ENCODE results near the gene GALE.

GALE gene

GRCh38 chr1:23825762-23826522, 25.4 kb upstream of the GALE start:
- H3K36me3 ChIP-seq (ENCODE audit: insufficient read depth, low read length): no peaks in the 10 kb centered on the region
- peak overlapping the region; percentile 99 for H3K4me3 ChIP-seq (ENCODE audit: low read length, poor library complexity, severe bottlenecking)
- peaks cover 26% of the 10 kb centered on the region for H3K4me1 ChIP-seq (ENCODE audit: insufficient read depth, low read length, poor library complexity, severe bottlenecking)
- H3F3A ChIP-seq (ENCODE audit: low read depth): no peaks in the 10 kb centered on the region
- no peak for TF ChIP-seq CTCF (conservative IDR thresholded peaks at IDR 0.05; ENCODE audit: low read length)
- no peak for TF ChIP-seq EZH2phosphoT487 (IDR thresholded peaks at IDR 0.05; ENCODE audit: borderline replicate concordance)
- peak overlapping the region; percentile 86 for H2AFZ ChIP-seq (ENCODE audit: low read length)
- H3K79me2 ChIP-seq (ENCODE audit: insufficient read depth, low read length): peaks cover 18% of the 10 kb centered on the region
- H3K4me2 ChIP-seq (ENCODE audit: low read depth, low read length, poor library complexity, severe bottlenecking): peak overlapping the region; percentile 95
- H3K9ac ChIP-seq (ENCODE audit: low read depth, low read length, poor library complexity, severe bottlenecking): peak overlapping the region; percentile 94
- H3K9me2 ChIP-seq (replicated peaks; ENCODE audit: low read depth, low read length): no peaks in the 10 kb centered on the region
- no peaks in the 10 kb centered on the region for H3K27me3 ChIP-seq (ENCODE audit: insufficient read depth, low read length, poor library complexity, severe bottlenecking)
- no peaks in the 10 kb centered on the region for H3K9me3 ChIP-seq (ENCODE audit: insufficient read depth, low read depth, low read length)
- peaks cover 3% of the 10 kb centered on the region for H4K20me1 ChIP-seq (ENCODE audit: insufficient read depth, low read length, poor library complexity, severe bottlenecking)

DNA sequence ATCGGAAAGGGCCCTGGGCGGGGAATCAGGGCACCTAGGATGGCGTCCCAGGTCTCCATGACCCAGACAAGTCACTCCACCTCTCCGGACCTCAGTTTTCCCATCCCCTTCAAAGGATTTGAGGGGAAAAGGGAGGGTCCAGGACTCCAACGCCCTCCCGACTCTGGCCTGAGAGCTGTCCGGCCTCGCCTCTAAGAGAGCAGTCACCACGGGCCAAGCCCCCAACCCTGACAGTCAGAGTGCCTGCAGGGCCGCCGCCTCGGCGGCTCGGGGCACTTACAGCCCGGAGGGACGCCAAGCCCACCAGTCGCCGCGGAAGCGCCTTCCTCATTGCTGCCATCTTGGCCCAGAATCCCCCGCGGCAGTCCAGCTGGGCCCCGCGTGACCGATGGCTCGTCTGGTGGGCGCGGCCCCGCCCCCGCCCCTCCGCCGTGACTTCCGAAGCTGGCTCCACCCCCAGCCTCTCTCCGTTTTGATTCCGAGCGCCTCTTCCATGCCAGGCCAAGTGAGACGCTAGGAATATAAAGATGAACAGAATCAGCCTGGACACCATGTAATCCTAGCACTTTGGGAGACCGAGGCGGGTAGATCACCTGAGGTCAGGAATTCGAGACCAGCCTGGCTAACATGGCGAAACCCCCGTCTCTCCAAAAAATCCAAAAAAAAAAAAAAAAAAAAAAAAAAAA, 24.7 kb upstream of the GALE start, which contains the start of gene HMGCL:
Gene HMGCL (minus strand): TSS at position 354 of the 686 bp plus-strand sequence. CDS start 14 bp downstream, at position 340.
- H3K79me2 ChIP-seq (ENCODE audit: insufficient read depth, low read length): peaks cover 18% of the 10 kb centered on the region
- H3K9me3 ChIP-seq (ENCODE audit: insufficient read depth, low read depth, low read length): no peaks in the 10 kb centered on the region
- H3K27me3 ChIP-seq (ENCODE audit: insufficient read depth, low read length, poor library complexity, severe bottlenecking): no peaks in the 10 kb centered on the region
- no peaks in the 10 kb centered on the region for H3F3A ChIP-seq (ENCODE audit: low read depth)
- no peaks in the 10 kb centered on the region for H3K36me3 ChIP-seq (ENCODE audit: insufficient read depth, low read length)
- peak within 1 kb of the TSS; percentile 86 for H2AFZ ChIP-seq (ENCODE audit: low read length)
- TF ChIP-seq EZH2phosphoT487 (IDR thresholded peaks at IDR 0.05; ENCODE audit: borderline replicate concordance): no peak
- TF ChIP-seq CTCF (conservative IDR thresholded peaks at IDR 0.05; ENCODE audit: low read length): no peak
- H3K9me2 ChIP-seq (replicated peaks; ENCODE audit: low read depth, low read length): no peaks in the 10 kb centered on the region
- peak within 1 kb of the TSS; percentile 99 for H3K4me3 ChIP-seq (ENCODE audit: low read length, poor library complexity, severe bottlenecking)
- H3K9ac ChIP-seq (ENCODE audit: low read depth, low read length, poor library complexity, severe bottlenecking): peak within 1 kb of the TSS; percentile 94
- H4K20me1 ChIP-seq (ENCODE audit: insufficient read depth, low read length, poor library complexity, severe bottlenecking): peaks cover 3% of the 10 kb centered on the region
- H3K4me1 ChIP-seq (ENCODE audit: insufficient read depth, low read length, poor library complexity, severe bottlenecking): peaks cover 26% of the 10 kb centered on the region
- H3K4me2 ChIP-seq (ENCODE audit: low read depth, low read length, poor library complexity, severe bottlenecking): peak within 1 kb of the TSS; percentile 95

DNA sequence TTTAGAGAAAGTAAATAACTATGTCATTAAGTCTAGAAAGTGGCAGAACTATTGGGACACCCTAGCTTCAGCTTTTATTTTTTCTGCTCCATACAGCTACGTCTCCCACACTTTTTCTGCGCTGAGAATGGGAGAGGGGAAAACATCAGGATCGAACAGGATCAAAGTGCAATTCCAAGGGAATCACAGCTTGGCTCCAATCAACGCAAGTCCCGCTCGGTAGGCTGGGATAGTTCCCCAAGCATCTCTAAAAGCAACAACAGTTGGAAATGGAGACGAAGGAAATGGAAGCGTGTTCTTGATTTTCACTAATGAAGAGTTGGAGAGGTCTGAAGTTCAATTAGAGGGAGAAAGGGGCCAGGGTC, 24.1 kb upstream of the GALE start:
- peaks cover 18% of the 10 kb centered on the region for H3K79me2 ChIP-seq (ENCODE audit: insufficient read depth, low read length)
- no peak for TF ChIP-seq CTCF (conservative IDR thresholded peaks at IDR 0.05; ENCODE audit: low read length)
- TF ChIP-seq EZH2phosphoT487 (IDR thresholded peaks at IDR 0.05; ENCODE audit: borderline replicate concordance): no peak

More for the DNA sequence above, 24.1 kb upstream of the GALE start:
- Histone ChIP-seq H3K4me1 (ENCODE audit: insufficient read depth, low read length, poor library complexity, severe bottlenecking) (peaks cover 26% of the 10 kb centered on the region), H4K20me1 (ENCODE audit: insufficient read depth, low read length, poor library complexity, severe bottlenecking) (peaks cover 3% of the 10 kb centered on the region), H3K9me3 (ENCODE audit: insufficient read depth, low read depth, low read length) (no peaks in the 10 kb centered on the region), H3K4me2 (ENCODE audit: low read depth, low read length, poor library complexity, severe bottlenecking) (peak overlapping the region; percentile 95), H3K4me3 (ENCODE audit: low read length, poor library complexity, severe bottlenecking) (peak overlapping the region; percentile 99), H3K36me3 (ENCODE audit: insufficient read depth, low read length) (no peaks in the 10 kb centered on the region), H3K9ac (ENCODE audit: low read depth, low read length, poor library complexity, severe bottlenecking) (peak overlapping the region; percentile 94), H3K27me3 (ENCODE audit: insufficient read depth, low read length, poor library complexity, severe bottlenecking) (no peaks in the 10 kb centered on the region), H2AFZ (ENCODE audit: low read length) (peak overlapping the region; percentile 83; the same call in 1 of the 2 replicates), H3K9me2 (replicated peaks; ENCODE audit: low read depth, low read length) (no peaks in the 10 kb centered on the region), H3F3A (ENCODE audit: low read depth) (no peaks in the 10 kb centered on the region)

Data from Loucy (cell line).